IPS-20b (cell line): ENCODE measurements around the gene GNAQ.

ENCODE experiments used
- H3K27ac ChIP-seq: one replicate; pipeline ENCODE4 v1.5.1; 2013; ENCODE audit warnings: low read length
- H3K27me3 ChIP-seq: 2 replicates; pipeline ENCODE4 v1.6.1; 2013; ENCODE audit warnings: mild to moderate bottlenecking, low read length, inconsistent platforms; ENCODE audit not compliant: insufficient read depth
- H3K36me3 ChIP-seq: 2 replicates; pipeline ENCODE4 v1.6.1; 2013; ENCODE audit warnings: low read depth, mild to moderate bottlenecking, inconsistent platforms, low read length, moderate library complexity; ENCODE audit not compliant: insufficient read depth
- H3K4me1 ChIP-seq: 2 replicates; pipeline ENCODE4 v1.6.1; 2013; ENCODE audit warnings: mild to moderate bottlenecking, control low read depth, inconsistent platforms, low read length, moderate library complexity; ENCODE audit not compliant: insufficient read depth
- H3K4me3 ChIP-seq: 2 replicates; pipeline ENCODE4 v1.5.1; 2013; ENCODE audit warnings: mild to moderate bottlenecking, low read length, inconsistent platforms
- H3K9ac ChIP-seq: 2 replicates; pipeline ENCODE4 v1.6.1; 2013; ENCODE audit warnings: low read depth, mild to moderate bottlenecking, inconsistent platforms, low read length, moderate library complexity
- H3K9me3 ChIP-seq: 2 replicates; pipeline ENCODE4 v1.6.1; 2013; ENCODE audit warnings: mild to moderate bottlenecking, low read depth, low read length, inconsistent platforms; ENCODE audit not compliant: insufficient read depth

GNAQ gene

DNA sequence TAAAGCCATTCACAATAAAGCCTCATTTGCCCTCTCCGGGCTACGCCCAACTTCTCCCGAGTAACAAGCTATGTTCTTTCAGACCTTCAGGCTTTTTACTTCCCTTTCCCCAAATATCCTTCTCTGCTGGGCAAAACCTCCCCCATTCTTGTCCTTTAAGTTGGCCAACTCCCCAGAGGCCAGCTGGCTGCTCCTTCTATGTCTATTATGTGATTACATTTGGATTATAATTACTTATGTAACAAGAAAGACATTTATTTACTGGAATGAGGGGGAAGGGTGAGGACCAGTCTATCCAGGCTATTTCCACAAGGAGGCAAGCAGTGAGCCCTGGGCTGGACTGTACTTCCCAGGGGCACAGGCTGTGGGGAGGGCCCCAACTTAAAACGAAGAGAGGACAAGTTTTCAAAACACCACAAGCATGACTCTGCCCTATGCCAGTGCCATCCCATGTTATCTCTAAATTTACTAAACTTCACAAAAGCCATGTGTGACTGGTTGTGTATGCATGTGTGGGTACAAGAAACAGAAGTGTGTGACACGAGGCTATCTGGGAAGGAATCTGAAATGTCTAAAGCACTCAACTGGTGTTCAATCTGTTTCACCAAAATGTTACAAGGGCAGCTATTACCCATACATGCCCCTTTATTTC lies 84.5 kb downstream of the GNAQ start:
- Histone ChIP-seq H3K9ac (no peak overlapping the region), H3K4me3 (no peak overlapping the region), H3K36me3 (no peaks in the 10 kb centered on the region), H3K27ac (no peak overlapping the region), H3K4me1 (peaks cover 17% of the 10 kb centered on the region), H3K9me3 (no peaks in the 10 kb centered on the region), H3K27me3 (no peaks in the 10 kb centered on the region)

DNA sequence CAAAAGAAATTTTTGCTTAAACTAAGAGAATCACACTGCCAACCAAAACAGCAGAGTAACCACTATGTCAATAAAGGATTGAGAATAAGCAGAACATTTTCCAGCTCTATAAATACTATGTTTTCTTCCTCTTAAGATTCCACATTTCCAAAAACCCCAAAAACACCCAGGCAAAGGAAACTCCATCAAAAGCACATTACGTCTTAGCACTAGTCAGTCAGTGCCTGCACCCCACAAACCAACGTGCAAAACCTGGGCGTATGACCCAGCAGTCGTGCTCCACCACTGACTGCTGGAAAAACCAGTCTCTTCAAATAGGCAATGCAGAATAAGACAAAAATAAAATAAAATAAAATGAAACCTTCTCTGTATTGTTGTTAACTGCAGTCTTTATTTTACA lies 85.3 kb downstream of the GNAQ start:
- H3K27ac ChIP-seq, result no peak overlapping the region
- H3K4me1 ChIP-seq, result peaks cover 17% of the 10 kb centered on the region
- no peaks in the 10 kb centered on the region for H3K9me3 ChIP-seq
- H3K9ac ChIP-seq, result no peak overlapping the region
- H3K27me3 ChIP-seq, result no peaks in the 10 kb centered on the region
- no peak overlapping the region for H3K4me3 ChIP-seq
- H3K36me3 ChIP-seq, result no peaks in the 10 kb centered on the region

DNA sequence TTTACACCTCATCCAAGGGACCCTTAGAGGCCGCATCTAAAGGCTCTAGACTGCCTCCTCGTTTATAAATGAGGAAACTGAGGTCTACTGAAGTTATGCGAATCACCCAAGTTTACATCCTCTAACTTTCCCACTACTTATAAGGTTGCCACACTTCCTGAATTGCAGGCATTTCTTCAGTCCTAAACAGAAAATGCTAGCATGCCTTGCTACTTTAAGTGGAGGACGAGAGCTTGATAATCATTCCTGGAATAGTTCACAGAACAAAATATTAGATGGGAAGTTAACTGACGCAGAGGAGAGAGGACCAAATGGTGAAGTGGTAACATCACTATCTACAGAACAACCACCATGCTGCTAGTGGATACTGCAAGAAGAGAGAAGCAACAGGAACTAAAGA lies 85.8 kb downstream of the GNAQ start:
- no peaks in the 10 kb centered on the region for H3K27me3 ChIP-seq
- no peak overlapping the region for H3K9ac ChIP-seq
- peaks cover 17% of the 10 kb centered on the region for H3K4me1 ChIP-seq
- no peak overlapping the region for H3K4me3 ChIP-seq
- no peaks in the 10 kb centered on the region for H3K9me3 ChIP-seq
- H3K27ac ChIP-seq, result no peak overlapping the region
- no peaks in the 10 kb centered on the region for H3K36me3 ChIP-seq

DNA sequence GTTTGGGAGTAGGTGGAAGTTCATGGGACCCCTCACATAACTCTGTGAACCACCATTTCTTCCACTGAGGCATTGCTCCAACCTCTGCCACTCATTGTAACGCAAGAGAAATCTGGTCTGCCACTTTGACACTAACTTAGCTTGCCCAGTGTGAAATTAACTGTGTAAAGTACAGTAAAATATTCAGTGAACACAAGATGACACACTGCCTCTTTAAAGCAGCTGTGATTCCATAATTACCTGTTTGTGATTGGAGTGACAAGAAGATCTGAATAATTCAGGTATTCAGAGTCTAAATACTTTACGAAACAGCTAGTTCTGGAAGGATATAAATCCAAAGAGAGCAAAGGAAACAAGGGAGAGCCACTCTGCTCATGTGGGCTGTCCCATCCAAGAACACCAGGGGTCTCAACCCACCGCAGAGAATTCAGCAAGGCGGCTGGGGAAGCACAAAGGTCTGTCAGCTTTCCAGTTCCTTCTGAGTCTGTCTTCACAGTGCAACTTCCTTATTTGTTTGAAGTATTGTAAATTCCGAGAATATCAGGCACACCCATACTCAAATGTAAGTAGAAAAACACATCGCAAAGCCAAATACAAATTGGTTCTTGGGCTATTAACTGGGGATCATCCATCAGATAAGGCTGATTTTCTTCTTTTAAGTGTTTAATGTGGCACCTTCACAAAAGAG lies 86.9 kb downstream of the GNAQ start:
- peaks cover 17% of the 10 kb centered on the region for H3K4me1 ChIP-seq

DNA sequence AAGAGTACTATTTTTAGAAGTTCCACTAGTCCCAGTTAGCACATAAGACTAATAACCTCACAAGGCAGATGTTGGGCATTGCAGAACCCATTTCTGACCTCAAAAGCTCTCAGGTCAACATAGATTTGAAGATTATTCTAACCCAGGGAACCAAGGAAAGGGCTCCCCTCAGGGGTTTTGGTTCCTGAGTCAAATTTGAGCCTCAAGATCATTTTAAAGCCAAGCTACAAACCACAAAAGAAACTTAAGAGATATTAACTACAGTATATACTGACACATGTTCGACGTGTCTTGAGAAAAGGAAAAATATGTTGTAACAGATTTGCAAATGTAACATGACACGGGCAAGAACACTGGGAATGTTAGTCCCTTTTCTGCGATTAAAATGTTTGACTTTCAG lies 88.6 kb downstream of the GNAQ start:
- no peaks in the 10 kb centered on the region for H3K9me3 ChIP-seq
- H3K27me3 ChIP-seq, result no peaks in the 10 kb centered on the region
- no peak overlapping the region for H3K27ac ChIP-seq
- no peak overlapping the region for H3K9ac ChIP-seq
- no peaks in the 10 kb centered on the region for H3K36me3 ChIP-seq
- peaks cover 14% of the 10 kb centered on the region for H3K4me1 ChIP-seq
- no peak overlapping the region for H3K4me3 ChIP-seq

More for the DNA sequence above, 86.9 kb downstream of the GNAQ start:
- Histone ChIP-seq H3K36me3 (no peaks in the 10 kb centered on the region), H3K9me3 (no peaks in the 10 kb centered on the region), H3K27ac (no peak overlapping the region), H3K4me3 (no peak overlapping the region), H3K27me3 (no peaks in the 10 kb centered on the region), H3K9ac (peak overlapping the region; percentile 18; the same call in 1 of the 2 replicates)

DNA sequence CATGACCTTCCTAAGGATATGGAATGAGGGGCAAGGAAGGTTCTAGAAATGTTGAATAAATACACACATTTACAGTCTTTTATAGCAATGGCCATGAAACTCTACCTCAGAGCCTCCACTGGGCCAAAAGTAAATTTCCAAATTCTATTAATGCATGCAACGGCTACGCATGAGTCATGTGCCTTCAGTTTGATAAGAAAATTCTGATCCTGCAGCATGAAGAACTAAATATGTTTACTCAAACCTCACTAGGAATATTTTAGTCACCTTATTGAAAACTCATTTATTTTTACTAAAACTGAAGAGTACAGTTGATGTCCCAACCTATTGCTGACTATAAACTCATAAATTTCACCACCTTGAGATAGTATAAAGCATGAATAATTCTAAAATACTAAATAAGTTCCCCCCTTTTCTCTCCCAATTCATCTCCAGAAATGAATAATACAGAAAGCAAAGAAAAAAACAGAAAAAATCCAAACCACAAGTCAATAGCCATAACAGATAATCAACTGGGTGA lies 92.4 kb downstream of the GNAQ start:
- Histone ChIP-seq H3K4me3 (no peak overlapping the region), H3K27me3 (no peaks in the 10 kb centered on the region), H3K36me3 (no peaks in the 10 kb centered on the region), H3K4me1 (0 out of 2 replicates have a peak, but pooled peaks cover 4% of the 10 kb centered on the region), H3K9me3 (no peaks in the 10 kb centered on the region), H3K27ac (no peak overlapping the region), H3K9ac (no peak overlapping the region)

DNA sequence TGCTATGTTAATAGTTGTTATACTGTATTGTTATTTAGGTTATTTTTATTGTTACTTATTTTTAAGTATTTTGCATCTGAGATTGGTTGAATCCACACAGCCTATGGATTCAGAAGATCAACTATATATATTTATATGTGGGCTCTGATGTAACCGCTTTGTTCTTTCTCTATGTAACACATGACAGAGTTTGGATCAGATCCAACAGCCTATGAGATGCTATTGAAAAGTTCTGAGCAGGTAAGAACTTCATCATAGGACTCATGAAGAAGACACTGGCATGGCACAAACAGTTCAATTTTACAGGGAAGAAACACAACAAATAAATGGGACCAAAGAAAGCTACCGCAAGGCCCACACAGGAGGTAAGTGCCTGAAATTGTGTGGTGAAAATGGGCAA lies 93.4 kb downstream of the GNAQ start:
- Histone ChIP-seq H3K36me3 (no peaks in the 10 kb centered on the region), H3K9me3 (no peaks in the 10 kb centered on the region), H3K27me3 (no peaks in the 10 kb centered on the region), H3K4me1 (0 out of 2 replicates have a peak, but pooled peaks cover 2% of the 10 kb centered on the region), H3K27ac (no peak overlapping the region), H3K9ac (no peak overlapping the region), H3K4me3 (no peak overlapping the region)

DNA sequence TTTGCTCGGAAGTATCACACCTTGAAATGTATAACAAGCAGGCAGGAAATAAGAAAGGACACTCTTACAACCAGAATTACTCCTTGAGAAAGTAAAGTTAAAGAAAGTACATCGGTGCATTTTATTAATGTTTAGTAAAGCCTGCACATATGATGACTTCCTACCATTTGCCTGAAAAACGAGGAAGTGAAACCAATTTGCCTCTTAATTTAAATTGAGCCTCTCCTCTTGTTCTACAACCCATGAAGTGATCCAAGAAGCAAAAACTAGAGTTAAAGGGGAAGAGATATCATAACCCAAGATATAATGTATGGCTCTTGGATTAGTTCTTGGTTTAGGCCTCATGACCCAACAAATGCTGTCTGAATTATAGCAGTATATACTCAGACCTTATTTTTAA lies 95.6 kb downstream of the GNAQ start:
- H3K4me1 ChIP-seq, result no peaks in the 10 kb centered on the region
- H3K27me3 ChIP-seq, result no peaks in the 10 kb centered on the region
- no peak overlapping the region for H3K9ac ChIP-seq
- H3K4me3 ChIP-seq, result no peak overlapping the region
- no peaks in the 10 kb centered on the region for H3K36me3 ChIP-seq
- no peak overlapping the region for H3K27ac ChIP-seq
- H3K9me3 ChIP-seq, result no peaks in the 10 kb centered on the region

DNA sequence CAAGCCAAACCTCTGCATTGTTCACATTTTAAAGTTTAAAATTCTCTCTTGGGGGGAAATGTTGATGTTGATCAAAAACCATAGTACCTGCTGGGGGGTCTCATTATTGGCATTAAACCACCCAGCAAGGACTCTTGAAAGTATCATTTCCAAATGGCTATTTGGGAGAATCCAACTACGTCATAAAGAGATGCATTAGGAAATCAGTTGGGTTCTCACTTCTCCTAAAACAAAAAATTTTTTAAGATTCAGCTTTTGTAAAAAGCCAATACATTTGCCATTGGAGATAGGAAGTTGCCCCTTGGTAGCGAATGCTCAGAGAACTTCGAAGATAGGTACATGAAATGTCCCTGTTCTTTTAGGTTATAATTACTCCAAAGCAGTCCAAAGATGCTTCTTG lies 96.4 kb downstream of the GNAQ start:
- Histone ChIP-seq H3K27ac (no peak overlapping the region), H3K9ac (no peak overlapping the region), H3K9me3 (no peaks in the 10 kb centered on the region), H3K36me3 (no peaks in the 10 kb centered on the region), H3K27me3 (no peaks in the 10 kb centered on the region), H3K4me1 (no peaks in the 10 kb centered on the region), H3K4me3 (no peak overlapping the region)

DNA sequence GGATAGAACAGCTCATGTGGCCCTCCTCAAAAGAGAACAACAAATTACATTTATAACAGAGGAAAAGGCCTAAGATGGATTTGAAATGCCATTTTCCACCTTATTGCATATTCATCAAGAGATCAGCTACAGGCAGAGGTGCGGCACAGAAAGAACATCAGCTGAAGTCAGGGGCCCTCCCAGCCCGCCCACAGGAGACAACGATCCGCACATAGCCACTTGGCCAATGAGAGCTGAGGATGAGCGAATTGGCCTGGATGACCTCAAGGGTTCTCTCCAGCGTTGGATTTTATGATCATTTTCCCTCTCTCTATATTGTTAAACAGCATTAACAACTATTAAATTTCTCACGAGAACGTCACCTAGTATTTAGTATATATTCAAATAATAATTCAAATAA lies 97.6 kb downstream of the GNAQ start:
- Histone ChIP-seq H3K27me3 (no peaks in the 10 kb centered on the region), H3K36me3 (no peaks in the 10 kb centered on the region), H3K4me3 (no peak overlapping the region), H3K4me1 (no peaks in the 10 kb centered on the region), H3K9me3 (no peaks in the 10 kb centered on the region), H3K9ac (no peak overlapping the region), H3K27ac (no peak overlapping the region)

DNA sequence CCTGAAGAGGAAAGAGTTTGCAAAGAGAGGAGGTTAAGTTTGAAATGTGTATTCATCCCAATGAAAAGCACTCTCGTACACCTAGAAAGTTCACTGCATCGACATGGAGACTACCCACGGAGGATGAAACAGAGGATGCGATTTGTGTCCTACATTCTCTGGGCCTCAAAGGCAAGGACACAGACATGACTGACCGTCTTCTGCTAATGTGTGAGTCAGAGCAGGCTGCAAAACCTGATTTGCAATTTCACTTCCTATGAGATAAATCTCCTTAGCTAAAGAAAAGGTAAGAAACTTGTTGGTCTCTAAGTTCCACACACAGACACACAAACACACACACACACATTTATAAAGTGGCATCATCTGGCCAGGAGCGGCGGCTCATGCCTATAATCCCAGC lies 98.6 kb downstream of the GNAQ start:
- no peaks in the 10 kb centered on the region for H3K27me3 ChIP-seq
- H3K9me3 ChIP-seq, result no peaks in the 10 kb centered on the region
- H3K36me3 ChIP-seq, result no peaks in the 10 kb centered on the region
- no peak overlapping the region for H3K9ac ChIP-seq
- H3K27ac ChIP-seq, result no peak overlapping the region
- no peak overlapping the region for H3K4me3 ChIP-seq
- no peaks in the 10 kb centered on the region for H3K4me1 ChIP-seq

DNA sequence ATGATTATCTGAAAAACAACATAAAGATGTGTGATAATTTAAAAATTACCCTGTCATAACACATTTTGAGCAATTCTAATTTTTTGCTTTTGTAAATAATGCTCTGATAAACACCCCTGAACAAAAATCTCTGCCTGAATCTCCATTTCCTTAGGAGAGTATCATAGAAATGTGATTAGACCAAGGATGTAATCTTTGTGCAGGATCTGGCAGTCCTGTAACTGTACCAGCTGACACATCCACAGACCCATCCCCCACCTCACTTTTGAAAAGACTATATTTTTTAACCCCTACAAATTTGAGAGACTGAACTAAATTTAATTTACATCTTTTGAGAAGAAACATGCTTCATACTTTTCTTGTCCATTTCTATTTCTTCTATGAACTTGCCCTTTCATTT lies 101.7 kb downstream of the GNAQ start:
- no peaks in the 10 kb centered on the region; the same call in 1 of the 2 replicates for H3K4me1 ChIP-seq
- no peak overlapping the region for H3K27ac ChIP-seq
- no peaks in the 10 kb centered on the region for H3K9me3 ChIP-seq
- H3K36me3 ChIP-seq, result no peaks in the 10 kb centered on the region
- H3K4me3 ChIP-seq, result no peak overlapping the region
- no peak overlapping the region for H3K9ac ChIP-seq
- no peaks in the 10 kb centered on the region for H3K27me3 ChIP-seq
